Measurements from ENCODE around the gene FLYWCH2. TPM values are rescaled to one million over a fixed set of nuclear protein-coding genes. Genes with fewer than 3 reads are reported as not detected.
"Not testable (repeated sequence)": the region's sequence is repeated elsewhere in the genome, so short reads cannot be mapped to it uniquely, and the experiment has no call there.

Gene FLYWCH2
- total RNA-seq, 1 donor from 2014 or later: 31.3 TPM

DNA sequence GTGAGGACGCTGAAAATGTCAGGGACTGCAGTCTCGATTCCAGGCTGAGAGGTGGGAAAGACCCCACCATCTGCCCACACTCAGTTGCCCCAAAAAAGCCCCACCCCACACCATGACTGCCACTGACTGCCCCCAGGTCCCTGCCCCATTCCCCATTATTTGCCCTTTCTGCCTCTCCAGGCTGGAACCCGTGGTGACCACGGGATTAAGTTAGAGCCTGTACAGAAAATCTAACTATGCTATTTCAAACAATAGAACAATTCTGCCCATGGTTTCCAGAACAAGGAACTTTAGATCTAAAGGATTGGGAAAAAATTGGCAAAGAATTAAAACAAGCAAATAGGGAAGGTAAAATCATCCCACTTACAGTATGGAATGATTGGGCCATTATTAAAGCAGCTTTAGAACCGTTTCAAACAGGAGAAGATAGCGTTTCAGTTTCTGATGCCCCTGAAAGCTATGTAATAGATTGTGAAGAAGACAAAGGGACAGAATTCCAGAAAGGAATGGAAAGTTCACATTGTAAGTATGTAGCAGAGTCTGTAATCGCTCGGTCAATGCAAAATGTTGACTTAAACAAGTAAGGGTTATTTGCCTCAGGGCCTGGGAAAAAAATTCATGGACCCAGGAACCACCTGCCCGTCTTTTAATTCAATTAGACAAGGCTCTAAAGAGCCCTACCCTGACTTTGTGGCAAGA, 43.1 kb downstream of the FLYWCH2 start:
- intact Hi-C loops (cut with DNase I): no loop called here
- ATAC-seq (no peak), DNase-seq (ENCODE audit: missing footprints) (no peak)

- ATAC-seq: no peak
- no peak for DNase-seq (ENCODE audit: missing footprints)
- intact Hi-C loops (cut with DNase I): no loop called here
These were observed 43.6 kb downstream of the FLYWCH2 start for GRCh38 chr16:2926650-2926999.

- DNase-seq (ENCODE audit: missing footprints): peak; percentile 96
- intact Hi-C loops (cut with DNase I): no loop called here
- ATAC-seq: peak; percentile 89
These were observed 44.1 kb downstream of the FLYWCH2 start for GRCh38 chr16:2927010-2927646.

- DNase-seq (ENCODE audit: missing footprints); ATAC-seq; intact Hi-C loops (cut with DNase I): not testable (repeated sequence)
These were observed 45.1 kb downstream of the FLYWCH2 start for GRCh38 chr16:2928151-2928550.

- ATAC-seq: no peak
- DNase-seq (ENCODE audit: missing footprints): no peak
- intact Hi-C loops (cut with DNase I): no loop called here
These were observed 45.8 kb downstream of the FLYWCH2 start for GRCh38 chr16:2928796-2929195.

DNA sequence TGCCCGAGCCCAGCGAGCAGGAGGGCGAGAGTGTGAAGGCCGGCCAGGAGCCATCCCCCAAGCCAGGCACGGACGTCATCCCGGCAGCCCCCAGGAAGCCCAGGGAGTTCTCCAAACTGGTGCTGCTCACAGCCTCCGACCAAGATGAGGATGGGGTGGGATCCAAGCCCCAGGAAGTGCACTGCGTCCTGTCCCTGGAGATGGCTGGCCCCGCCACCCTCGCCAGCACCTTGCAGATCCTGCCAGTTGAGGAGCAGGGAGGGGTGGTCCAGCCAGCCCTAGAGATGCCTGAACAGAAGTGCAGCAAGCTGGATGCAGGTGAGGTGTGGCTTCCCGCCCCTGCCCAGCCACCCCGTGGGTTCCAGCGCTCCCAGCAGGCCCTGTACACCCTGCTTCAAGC, 46.7 kb downstream of the FLYWCH2 start:
- no peak for ATAC-seq
- DNase-seq (ENCODE audit: missing footprints): no peak
- intact Hi-C loops (cut with DNase I): no loop called here

DNA sequence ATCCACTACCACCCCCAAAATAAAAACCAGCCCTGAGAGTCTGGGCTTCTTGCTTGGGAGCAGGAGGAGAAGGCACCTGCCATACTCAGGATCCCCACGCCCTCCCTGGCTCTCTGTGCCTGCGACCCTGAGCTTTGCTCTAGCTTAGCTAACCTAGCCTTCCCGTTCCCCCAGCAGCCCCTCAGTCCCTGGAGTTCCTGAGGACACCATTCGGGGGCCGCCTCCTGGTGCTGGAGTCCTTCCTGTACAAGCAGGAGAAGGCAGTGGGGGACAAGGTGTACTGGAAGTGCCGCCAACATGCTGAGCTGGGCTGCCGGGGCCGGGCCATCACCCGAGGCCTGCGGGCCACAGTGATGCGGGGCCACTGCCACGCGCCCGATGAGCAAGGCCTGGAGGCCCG, 47.2 kb downstream of the FLYWCH2 start:
- ATAC-seq: no peak
- no peak for DNase-seq (ENCODE audit: missing footprints)
- intact Hi-C loops (cut with DNase I): no loop called here

GRCh38 chr16:2931231-2931914, 48.4 kb downstream of the FLYWCH2 start:
- DNase-seq (ENCODE audit: missing footprints); ATAC-seq; intact Hi-C loops (cut with DNase I): not testable (repeated sequence)

- ATAC-seq (no peak), DNase-seq (ENCODE audit: missing footprints) (no peak)
- intact Hi-C loops (cut with DNase I): no loop called here
These were observed 50.1 kb downstream of the FLYWCH2 start for GRCh38 chr16:2933136-2933535.

DNA sequence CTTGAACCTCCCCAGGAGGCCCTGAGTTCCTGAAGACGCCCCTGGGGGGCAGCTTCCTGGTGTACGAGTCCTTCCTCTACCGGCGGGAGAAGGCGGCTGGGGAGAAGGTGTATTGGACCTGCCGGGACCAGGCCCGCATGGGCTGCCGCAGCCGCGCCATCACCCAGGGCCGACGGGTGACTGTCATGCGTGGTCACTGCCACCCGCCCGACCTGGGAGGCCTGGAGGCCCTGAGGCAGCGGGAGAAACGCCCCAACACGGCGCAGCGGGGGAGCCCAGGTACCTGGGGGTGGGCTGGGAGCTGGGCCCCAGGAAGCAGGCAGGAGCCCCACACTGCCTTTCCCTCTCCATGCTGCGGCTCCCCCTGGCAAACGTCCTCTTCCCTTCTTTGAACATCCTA, 50.7 kb downstream of the FLYWCH2 start:
- ATAC-seq: no peak
- DNase-seq (ENCODE audit: missing footprints): no peak
- intact Hi-C loops (cut with DNase I): no loop called here

DNA sequence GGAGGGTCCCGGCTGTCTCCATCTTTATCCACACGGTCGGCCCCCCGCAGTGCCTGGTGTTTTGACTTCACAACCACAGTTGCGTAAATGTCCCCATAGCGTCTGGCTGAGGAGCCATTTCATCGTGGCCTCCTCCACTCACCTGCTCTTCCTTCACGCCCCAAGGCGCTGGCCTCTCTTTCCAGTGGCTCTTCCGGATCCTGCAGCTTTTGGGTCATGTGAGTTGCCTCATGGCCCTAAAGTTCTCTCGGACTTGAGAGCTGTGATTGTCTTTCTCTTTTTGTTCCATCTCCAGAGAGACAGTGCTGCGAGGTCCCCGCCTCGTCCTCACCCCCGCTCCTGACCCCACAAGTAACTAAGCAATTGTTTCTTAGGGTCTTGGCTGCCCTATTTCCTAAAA, 51.4 kb downstream of the FLYWCH2 start:
- DNase-seq (ENCODE audit: missing footprints) (no peak), ATAC-seq (no peak)
- intact Hi-C loops (cut with DNase I): no loop called here

GRCh38 chr16:2936436-2937011, 53.5 kb downstream of the FLYWCH2 start:
- no peak for ATAC-seq
- intact Hi-C loops (cut with DNase I): no loop called here
- no peak for DNase-seq (ENCODE audit: missing footprints)

DNA sequence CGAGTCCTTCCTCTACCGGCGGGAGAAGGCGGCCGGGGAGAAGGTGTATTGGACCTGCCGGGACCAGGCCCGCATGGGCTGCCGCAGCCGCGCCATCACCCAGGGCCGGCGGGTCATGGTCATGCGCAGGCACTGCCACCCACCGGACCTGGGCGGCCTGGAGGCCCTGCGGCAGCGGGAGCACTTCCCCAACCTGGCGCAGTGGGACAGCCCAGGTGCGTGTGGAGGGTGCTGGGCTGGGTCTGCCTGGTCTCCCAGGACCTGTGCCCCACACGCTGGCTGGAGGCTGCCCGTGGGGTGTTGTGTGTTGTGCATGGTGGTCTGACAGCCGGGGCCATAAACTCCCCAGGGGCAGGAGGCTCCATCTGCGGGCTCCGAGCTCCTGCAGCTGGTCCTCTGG, 54.2 kb downstream of the FLYWCH2 start:
- intact Hi-C loops (cut with DNase I): no loop called here
- no peak for DNase-seq (ENCODE audit: missing footprints)
- no peak for ATAC-seq

DNA sequence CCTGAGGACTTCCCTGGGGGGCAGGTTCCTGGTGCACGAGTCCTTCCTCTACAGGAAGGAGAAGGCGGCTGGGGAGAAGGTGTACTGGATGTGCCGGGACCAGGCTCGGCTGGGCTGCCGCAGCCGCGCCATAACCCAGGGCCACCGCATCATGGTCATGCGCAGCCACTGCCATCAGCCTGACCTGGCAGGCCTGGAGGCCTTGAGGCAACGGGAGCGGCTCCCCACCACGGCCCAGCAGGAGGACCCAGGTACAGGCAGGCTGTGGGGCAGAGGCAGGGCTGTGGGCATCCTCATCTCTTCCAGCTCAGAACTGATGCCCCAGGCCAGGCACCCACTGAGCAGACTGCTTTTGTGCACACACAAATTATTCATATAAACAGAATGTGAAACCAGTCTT, 55.2 kb downstream of the FLYWCH2 start:
- DNase-seq (ENCODE audit: missing footprints): no peak
- ATAC-seq: no peak
- intact Hi-C loops (cut with DNase I): no loop called here

DNA sequence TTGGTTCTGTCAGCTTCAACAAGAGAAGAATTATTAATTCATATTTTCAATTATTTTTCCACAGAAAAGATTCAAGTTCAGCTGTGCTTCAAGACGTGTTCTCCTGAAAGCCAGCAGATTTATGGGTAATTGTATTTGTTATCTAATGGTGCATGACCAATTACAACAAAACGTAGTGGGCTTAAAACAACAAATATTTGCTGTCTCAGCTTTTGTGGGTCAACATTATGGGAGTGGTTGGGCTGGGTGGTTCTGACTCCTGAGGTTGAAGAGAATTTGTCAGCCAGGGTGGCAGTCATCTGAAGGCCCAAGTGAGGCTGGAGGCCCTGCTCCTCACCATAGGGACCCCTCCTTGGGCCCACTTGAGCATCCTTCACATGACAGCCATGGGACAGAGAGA, 57.0 kb downstream of the FLYWCH2 start:
- intact Hi-C loops (cut with DNase I): no loop called here
- DNase-seq (ENCODE audit: missing footprints): no peak
- ATAC-seq: no peak

DNA sequence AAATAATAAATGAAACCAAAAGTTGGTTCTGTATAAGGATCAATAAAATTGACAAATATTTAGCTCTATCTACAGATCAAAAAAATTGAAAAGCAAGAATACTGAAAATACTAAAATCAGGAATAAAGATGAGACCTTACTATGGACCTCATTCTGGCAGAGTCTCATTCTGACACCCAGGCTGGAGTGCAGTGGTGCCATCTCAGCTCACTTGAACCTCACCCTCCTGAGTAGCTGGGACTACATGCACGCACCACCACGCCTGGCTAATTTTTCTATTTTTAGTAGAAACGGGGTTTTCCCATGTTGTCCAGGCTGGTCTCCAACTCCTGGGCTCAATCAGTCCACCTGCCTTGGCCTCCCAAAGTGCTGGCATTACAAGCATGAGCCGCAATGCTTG, 59.0 kb downstream of the FLYWCH2 start:
- no peak for DNase-seq (ENCODE audit: missing footprints)
- intact Hi-C loops (cut with DNase I): no loop called here
- ATAC-seq: no peak

- intact Hi-C loops (cut with DNase I); ATAC-seq; DNase-seq (ENCODE audit: missing footprints): not testable (repeated sequence)
These were observed 60.7 kb downstream of the FLYWCH2 start for GRCh38 chr16:2943716-2944115.

DNA sequence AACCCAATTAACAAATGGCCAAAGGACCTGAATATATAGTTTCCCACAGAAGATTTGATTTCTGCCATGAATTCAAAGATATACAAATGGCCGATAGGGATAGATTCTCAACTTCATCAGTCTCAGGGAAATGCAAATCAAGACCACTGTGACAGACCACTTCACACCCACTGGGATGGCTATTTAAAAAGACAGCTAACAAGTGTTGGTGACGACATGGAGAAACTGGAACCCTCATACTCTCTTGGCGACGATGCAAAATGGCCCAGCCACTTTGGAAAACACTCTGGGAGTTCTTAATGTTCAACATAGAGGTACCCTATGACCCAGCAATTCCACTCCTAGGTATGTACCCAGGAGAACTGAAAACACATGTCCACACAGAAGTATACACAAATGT, 63.6 kb downstream of the FLYWCH2 start:
- intact Hi-C loops (cut with DNase I): no loop called here

More for the DNA sequence above, 63.6 kb downstream of the FLYWCH2 start:
- no peak for ATAC-seq
- no peak for DNase-seq (ENCODE audit: missing footprints)
